ENCODE results near the gene KLHL29. TPM values are rescaled to one million over a fixed set of nuclear protein-coding genes. Genes with fewer than 3 reads are reported as not detected.

The KLHL29 gene
- total RNA-seq, 1 experiment from 2014 or later, result 2.4 TPM

DNA sequence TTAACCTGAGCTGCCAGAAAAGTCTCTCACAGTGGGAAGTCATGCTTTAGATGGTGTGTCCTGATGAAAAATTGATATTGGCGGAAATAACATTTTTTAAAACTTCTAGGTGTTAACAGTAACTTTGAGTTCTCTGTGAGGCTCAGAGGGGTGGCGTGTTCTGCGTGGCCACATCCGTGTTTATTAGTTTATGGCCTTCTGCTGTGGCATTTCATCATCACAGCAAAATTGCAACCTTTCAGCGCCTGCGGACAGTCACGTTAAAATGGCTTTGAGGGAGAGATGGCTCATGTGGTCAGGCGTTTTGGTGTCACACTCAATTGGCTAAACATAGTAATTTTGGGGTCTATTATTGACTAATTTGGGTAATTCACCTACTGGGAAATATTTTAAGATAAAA is 42.4 kb downstream of the KLHL29 start:
- no peaks in the 10 kb centered on the region for H3K79me2 ChIP-seq (ENCODE audit: insufficient read depth, low read length)
- H3K23me2 ChIP-seq (ENCODE audit: insufficient read length, low read depth, low read length, poor library complexity, severe bottlenecking), result no peaks in the 10 kb centered on the region
- H4K8ac ChIP-seq (replicated peaks; ENCODE audit: insufficient read length, low read depth, low read length), result no peak overlapping the region
- no peaks in the 10 kb centered on the region for H3K9me3 Mint-ChIP-seq
- no peak overlapping the region for H4K91ac ChIP-seq (ENCODE audit: insufficient read length, low read depth, low read length)
- DNase-seq, result peak; percentile 5
- no peaks in the 10 kb centered on the region for H3K36me3 Mint-ChIP-seq (ENCODE audit: insufficient read depth in 1 of 3, low read depth in 3 of 3)
- no peak overlapping the region for H3K14ac ChIP-seq (ENCODE audit: insufficient read depth, low read length)
- H3K4me2 ChIP-seq (ENCODE audit: insufficient read depth, insufficient read length, low read length), result no peak overlapping the region
- H3K79me1 ChIP-seq (ENCODE audit: insufficient read depth, low read depth, low read length, poor library complexity, severe bottlenecking), result no peaks in the 10 kb centered on the region
- H2BK20ac ChIP-seq (ENCODE audit: low read depth, low read length, poor library complexity, severe bottlenecking), result no peak overlapping the region
- H3K4me3 Mint-ChIP-seq, result no peak overlapping the region
- H3K9me3 ChIP-seq (ENCODE audit: control insufficient read depth, low read depth, low read length), result no peaks in the 10 kb centered on the region
- H3K27ac ChIP-seq (ENCODE audit: insufficient read length, low read depth, low read length), result no peak overlapping the region
- H2BK15ac ChIP-seq (ENCODE audit: low read depth, low read length), result no peak overlapping the region
- H3K23ac ChIP-seq (ENCODE audit: insufficient read length, low read depth, low read length), result no peak overlapping the region
- H3K4me1 Mint-ChIP-seq, result peaks cover 10 to 20% of the 10 kb centered on the region in 2 experiments
- no peak overlapping the region for H3K4ac ChIP-seq (ENCODE audit: low read depth, low read length)
- H2BK120ac ChIP-seq (ENCODE audit: low read depth, low read length, poor library complexity, severe bottlenecking), result no peak overlapping the region
- H3K9ac ChIP-seq (ENCODE audit: extremely low read depth, insufficient read length, low read length), result no peak overlapping the region
- H3K4me1 ChIP-seq (ENCODE audit: insufficient read depth, low read length), result peaks cover 4% of the 10 kb centered on the region; the same call in 1 of the 2 replicates
- TF ChIP-seq, protein P1, sequence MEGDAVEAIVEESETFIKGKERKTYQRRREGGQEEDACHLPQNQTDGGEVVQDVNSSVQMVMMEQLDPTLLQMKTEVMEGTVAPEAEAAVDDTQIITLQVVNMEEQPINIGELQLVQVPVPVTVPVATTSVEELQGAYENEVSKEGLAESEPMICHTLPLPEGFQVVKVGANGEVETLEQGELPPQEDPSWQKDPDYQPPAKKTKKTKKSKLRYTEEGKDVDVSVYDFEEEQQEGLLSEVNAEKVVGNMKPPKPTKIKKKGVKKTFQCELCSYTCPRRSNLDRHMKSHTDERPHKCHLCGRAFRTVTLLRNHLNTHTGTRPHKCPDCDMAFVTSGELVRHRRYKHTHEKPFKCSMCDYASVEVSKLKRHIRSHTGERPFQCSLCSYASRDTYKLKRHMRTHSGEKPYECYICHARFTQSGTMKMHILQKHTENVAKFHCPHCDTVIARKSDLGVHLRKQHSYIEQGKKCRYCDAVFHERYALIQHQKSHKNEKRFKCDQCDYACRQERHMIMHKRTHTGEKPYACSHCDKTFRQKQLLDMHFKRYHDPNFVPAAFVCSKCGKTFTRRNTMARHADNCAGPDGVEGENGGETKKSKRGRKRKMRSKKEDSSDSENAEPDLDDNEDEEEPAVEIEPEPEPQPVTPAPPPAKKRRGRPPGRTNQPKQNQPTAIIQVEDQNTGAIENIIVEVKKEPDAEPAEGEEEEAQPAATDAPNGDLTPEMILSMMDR (conservative IDR thresholded peaks at IDR 0.05), result no peak
- H3K18ac ChIP-seq (ENCODE audit: insufficient read length, low read depth, low read length), result no peak overlapping the region
- H3T11ph ChIP-seq (ENCODE audit: low read length), result no peak overlapping the region
- no peak overlapping the region for H2BK12ac ChIP-seq (ENCODE audit: insufficient read length, low read depth, low read length)
- H2BK5ac ChIP-seq (ENCODE audit: insufficient read length, low read length), result no peak overlapping the region
- H3K27me3 ChIP-seq (ENCODE audit: insufficient read depth, low read length), result no peaks in the 10 kb centered on the region
- H3K27me3 Mint-ChIP-seq (ENCODE audit: low read depth), result no peaks in the 10 kb centered on the region
- WGBS (ENCODE audit: extremely low coverage, insufficient read length, low lambda C conversion rate), result no CpG with 5 or more reads among the region's 8 CpGs
- H3K27ac Mint-ChIP-seq, result no peak overlapping the region; a peak in 1 of 7 replicates
- H3K56ac ChIP-seq (ENCODE audit: insufficient read length, low read depth, low read length), result no peak overlapping the region
- H2AK5ac ChIP-seq (ENCODE audit: insufficient read length, low read length), result no peak overlapping the region
- no peak overlapping the region for H2AFZ ChIP-seq (ENCODE audit: low read length)
- H4K5ac ChIP-seq (ENCODE audit: insufficient read length, low read depth, low read length), result no peak overlapping the region
- H4K20me1 ChIP-seq (ENCODE audit: control insufficient read depth, insufficient read depth, insufficient read length), result no peaks in the 10 kb centered on the region
